NCI-H526 (cell line): ENCODE results near the gene C5orf24.
"Not testable (repeated sequence)": the region's sequence is repeated elsewhere in the genome, so short reads cannot be mapped to it uniquely, and the experiment has no call there.

ENCODE experiments used
- DNase-seq, 2 experiments: peaks; one replicate each; lab custom pipeline; 2025; lab: John Stamatoyannopoulos, UW

C5orf24 gene

GRCh38 chr5:134857401-134857800 is 11.6 kb downstream of the C5orf24 start:
- no peak for DNase-seq

- DNase-seq = no peak
These were observed 18.9 kb downstream of the C5orf24 start for GRCh38 chr5:134864707-134865106.

GRCh38 chr5:134873494-134873893 is 27.7 kb downstream of the C5orf24 start:
- peak in 1 of 2 experiments; percentile 6 for DNase-seq

GRCh38 chr5:134873987-134874830 is 28.4 kb downstream of the C5orf24 start, which contains the start of gene TXNDC15:
TSS of gene TXNDC15 (plus strand) at chr5:134874371. CDS start at chr5:134874428, 57 bp downstream.
- DNase-seq = peak in 1 of 2 experiments; percentile 76

GRCh38 chr5:134874831-134875655 is 29.3 kb downstream of the C5orf24 start:
- peak in 1 of 2 experiments; percentile 52 for DNase-seq

- DNase-seq = no peak
These were observed 31.4 kb downstream of the C5orf24 start for GRCh38 chr5:134877159-134877558.

GRCh38 chr5:134878403-134878802 is 32.6 kb downstream of the C5orf24 start:
- no peak for DNase-seq

GRCh38 chr5:134879456-134879855 is 33.7 kb downstream of the C5orf24 start:
- DNase-seq = no peak

GRCh38 chr5:134880937-134881336 is 35.2 kb downstream of the C5orf24 start:
- DNase-seq = not testable (repeated sequence)

- not testable (repeated sequence) for DNase-seq
These were observed 35.9 kb downstream of the C5orf24 start for GRCh38 chr5:134881711-134882110.

GRCh38 chr5:134887593-134888159 is 41.9 kb downstream of the C5orf24 start:
- no peak for DNase-seq

- DNase-seq = no peak
These were observed 43.6 kb downstream of the C5orf24 start for GRCh38 chr5:134889335-134889734.

GRCh38 chr5:134891473-134891872 is 45.7 kb downstream of the C5orf24 start:
- DNase-seq = no peak

- no peak for DNase-seq
These were observed 46.5 kb downstream of the C5orf24 start for GRCh38 chr5:134892282-134892681.

GRCh38 chr5:134892926-134893325 is 47.2 kb downstream of the C5orf24 start:
- DNase-seq = no peak

- no peak for DNase-seq
These were observed 48.2 kb downstream of the C5orf24 start for GRCh38 chr5:134893748-134894505.

- DNase-seq = no peak
These were observed 56.5 kb downstream of the C5orf24 start for GRCh38 chr5:134902071-134902801.

GRCh38 chr5:134904610-134905245 is 59.0 kb downstream of the C5orf24 start, which contains the start of gene PCBD2:
TSS of gene PCBD2 (plus strand) at chr5:134905131. CDS start at chr5:134905140, 9 bp downstream.
- peak; percentile 47 to 92 for DNase-seq

GRCh38 chr5:134905246-134905996 is 59.7 kb downstream of the C5orf24 start:
- DNase-seq = peak; percentile 66 to 74

GRCh38 chr5:134906811-134907210 is 61.0 kb downstream of the C5orf24 start:
- DNase-seq = no peak
